Body of pancreas (tissue), 4 donors: ENCODE data around the gene FOXJ3. TPM values are rescaled to one million over a fixed set of nuclear protein-coding genes. Genes with fewer than 3 reads are reported as not detected.
A peak's percentile ranks its signal among the peaks of the same experiment; 100 is the strongest.

ENCODE experiments used
- ATAC-seq: fragments of 150-250 bp; one replicate; pipeline ENCODE4 v1.9.1; 2016
- DNase-seq, 4 donors: peaks; one replicate each; pipeline ENCODE4 v3.0.0-alpha.2; 2019
- H3K27ac ChIP-seq, 4 donors: fragments of 200-600 bp; sonication (generic); 1 replicate in 3 of 4; 2 replicates in 1 of 4; pipeline versions ENCODE4 v1.5.1 to v1.6.1; 2016 to 2019; ENCODE audit warnings: mild to moderate bottlenecking in 1 of 4, mixed read lengths in 1 of 4, moderate library complexity in 1 of 4
- H3K27me3 ChIP-seq, 2 donors: fragments of 200-600 bp; sonication (generic); one replicate each; pipeline ENCODE4 v1.6.0; 2016; ENCODE audit warnings: mild to moderate bottlenecking in 1 of 2
- H3K36me3 ChIP-seq, 2 donors: fragments of 200-600 bp; sonication (generic); replicated peaks in 1 of 2; 2 replicates each; pipeline ENCODE4 v1.5.1; 2016; ENCODE audit warnings: low read depth in 2 of 2; ENCODE audit not compliant: insufficient read depth in 1 of 2
- H3K4me1 ChIP-seq: fragments of 200-600 bp; sonication (generic); one replicate; pipeline ENCODE4 v1.6.0; 2016
- H3K4me3 ChIP-seq, 2 donors: fragments of 200-600 bp; sonication (generic); 1 replicate in 1 of 2; 2 replicates in 1 of 2; pipeline ENCODE4 v1.5.1; 2016 to 2019
- H3K9me3 ChIP-seq, 3 donors: fragments of 200-600 bp; sonication (generic); 1 replicate in 2 of 3; 2 replicates in 1 of 3; pipeline ENCODE4 v1.5.1; 2016
- CTCF ChIP-seq, 7 experiments: fragments of 450-650 bp in 4 of 7; fragments of 200-600 bp in 3 of 7; sonication (generic) in 3 of 7; IDR thresholded peaks; one replicate each; pipeline ENCODE4 v1.5.1; 2016 to 2019; ENCODE audit warnings: antibody characterized with exemption in 7 of 7
- POLR2A ChIP-seq, 3 donors: fragments of 450-650 bp; IDR thresholded peaks; one replicate each; pipeline ENCODE4 v1.6.1; 2016; ENCODE audit warnings: antibody characterized with exemption in 3 of 3, mild to moderate bottlenecking in 2 of 3
- WGBS, 2 donors: methylation state at CpG; one replicate each; pipeline ENCODE4 v1.1.5; 2017; 5-methylcytosine and 5-hydroxymethylcytosine counted together
- intact Hi-C: fragments of 100-400 bp; cut with DNase I; formaldehyde crosslinking; loops from one replicate; pipeline ENCODE4 v1.15.1; 2023
- total RNA-seq, 2 donors: library from RNA; depleted of rRNA; stranded (reverse); fragments of >200 nt; gene quantifications; one replicate each; pipeline ENCODE4 v1.1.0, GENCODE V29; 2016

The FOXJ3 gene
- total RNA-seq, 2 donors from 2014 or later, result 25.2 to 50.4 TPM

- no peaks in the 10 kb centered on the region for H3K9me3 ChIP-seq
- DNase-seq (no peak), ATAC-seq (no peak)
- no peak for TF ChIP-seq POLR2A (IDR thresholded peaks at IDR 0.05)
- no peak for TF ChIP-seq CTCF (IDR thresholded peaks at IDR 0.05)
- intact Hi-C loops, result no loop called here
- H3K4me1 ChIP-seq, result peaks cover 54% of the 10 kb centered on the region
- H3K27ac ChIP-seq, result no peak overlapping the region
- no peaks in the 10 kb centered on the region for H3K36me3 ChIP-seq
- WGBS, 2 donors, result 86 to 89% methylated on average over 1 of the region's 1 CpG
- no peak overlapping the region for H3K4me3 ChIP-seq
- H3K27me3 ChIP-seq, result no peaks in the 10 kb centered on the region
These were observed 166.7 kb downstream of the FOXJ3 start for GRCh38 chr1:42168391-42168670.

- TF ChIP-seq POLR2A (IDR thresholded peaks at IDR 0.05), result no peak
- TF ChIP-seq CTCF (IDR thresholded peaks at IDR 0.05), result no peak
- H3K36me3 ChIP-seq, result no peaks in the 10 kb centered on the region
- H3K27ac ChIP-seq, result no peak overlapping the region
- no peak for DNase-seq
- no peaks in the 10 kb centered on the region for H3K9me3 ChIP-seq
- H3K27me3 ChIP-seq, result no peaks in the 10 kb centered on the region
- WGBS, 2 donors, result 77 to 79% methylated on average over 21 of the region's 21 CpGs
- no peak overlapping the region for H3K4me3 ChIP-seq
- H3K4me1 ChIP-seq, result peaks cover 49% of the 10 kb centered on the region
- no peak for ATAC-seq
- intact Hi-C loops, result no loop called here
These were observed 167.2 kb downstream of the FOXJ3 start for GRCh38 chr1:42167611-42168390.

GRCh38 chr1:42165511-42166210, 169.4 kb downstream of the FOXJ3 start:
- peak overlapping the region; percentile 26 to 45 (median 35) for H3K27ac ChIP-seq

GRCh38 chr1:42164551-42165420, 170.2 kb downstream of the FOXJ3 start, which contains the start of gene GUCA2A:
TSS of gene GUCA2A (minus strand) at chr1:42164745. CDS start at chr1:42164712, 33 bp downstream.
- peak; percentile 22 for ATAC-seq
- H3K9me3 ChIP-seq, result no peaks in the 10 kb centered on the region
- no peak for TF ChIP-seq CTCF (IDR thresholded peaks at IDR 0.05)
- no peak for TF ChIP-seq POLR2A (IDR thresholded peaks at IDR 0.05)
- intact Hi-C loops, result no loop called here
- no peak within 1 kb of the TSS for H3K4me3 ChIP-seq
- H3K36me3 ChIP-seq, result no peaks in the 10 kb centered on the region
- H3K27me3 ChIP-seq, result no peaks in the 10 kb centered on the region
- peaks cover 28% of the 10 kb centered on the region for H3K4me1 ChIP-seq
- peak within 1 kb of the TSS; percentile 2 to 45 (median 32) for H3K27ac ChIP-seq
- 68 to 69% methylated on average over 14 to 24 of the region's 24 CpGs for WGBS, 2 donors
- DNase-seq, result no peak

More at GRCh38 chr1:42165511-42166210, 169.4 kb downstream of the FOXJ3 start:
- intact Hi-C loops, result no loop called here
- ATAC-seq (peak; percentile 84), DNase-seq (peak; percentile 69 to 85 (median 79))
- TF ChIP-seq POLR2A (IDR thresholded peaks at IDR 0.05), result no peak
- TF ChIP-seq CTCF (IDR thresholded peaks at IDR 0.05), result no peak
- H3K36me3 ChIP-seq, result no peaks in the 10 kb centered on the region
- H3K27me3 ChIP-seq, result no peaks in the 10 kb centered on the region
- peaks cover 28% of the 10 kb centered on the region for H3K4me1 ChIP-seq
- 32 to 33% methylated on average over 9 to 12 of the region's 12 CpGs for WGBS, 2 donors
- no peak overlapping the region for H3K4me3 ChIP-seq
- H3K9me3 ChIP-seq, result no peaks in the 10 kb centered on the region
